Heart left ventricle (tissue), 16 donors: ENCODE measurements around the gene WDSUB1. TPM values are rescaled to one million over a fixed set of nuclear protein-coding genes. Genes with fewer than 3 reads are reported as not detected.

ENCODE experiments used
- ATAC-seq, 4 donors: fragments of 200-7000 bp; cut with Tn5 transposase; one replicate each; pipeline ENCODE4 v1.9.1; 2020 to 2022; ENCODE audit warnings: moderate library complexity in 4 of 4, mild to moderate bottlenecking in 3 of 4, moderate number of reproducible peaks in 1 of 4
- DNase-seq, 5 donors: peaks; one replicate each; pipeline ENCODE4 v3.0.0-alpha.2; 2020
- H3K27ac ChIP-seq, 12 donors: fragments of 200-600 bp; sonication (generic) in 4 of 12; one replicate each; pipeline versions ENCODE4 v1.5.0 to v1.8.0; 2016 to 2022; ENCODE audit warnings: mild to moderate bottlenecking in 2 of 12
- H3K27me3 ChIP-seq, 9 donors: fragments of 200-600 bp; sonication (generic) in 2 of 9; one replicate each; pipeline versions ENCODE4 v1.5.1 to v1.8.0; 2016 to 2022; ENCODE audit warnings: mild to moderate bottlenecking in 3 of 9
- H3K36me3 ChIP-seq, 9 donors: fragments of 200-600 bp; sonication (generic) in 2 of 9; one replicate each; pipeline versions ENCODE4 v1.5.0 to v1.8.0; 2018 to 2022; ENCODE audit warnings: mild to moderate bottlenecking in 2 of 9
- H3K4me1 ChIP-seq, 12 donors: fragments of 200-600 bp; sonication (generic) in 4 of 12; one replicate each; pipeline versions ENCODE4 v1.5.0 to v1.8.0; 2016 to 2022; ENCODE audit warnings: mild to moderate bottlenecking in 3 of 12
- H3K4me3 ChIP-seq, 12 donors: fragments of 200-600 bp; sonication (generic) in 4 of 12; one replicate each; pipeline versions ENCODE4 v1.5.0 to v1.8.0; 2017 to 2022; ENCODE audit warnings: mild to moderate bottlenecking in 9 of 12, moderate library complexity in 4 of 12
- H3K9me3 ChIP-seq, 12 donors: fragments of 200-600 bp; sonication (generic) in 4 of 12; one replicate each; pipeline versions ENCODE4 v1.5.0 to v1.8.0; 2016 to 2022; ENCODE audit warnings: mild to moderate bottlenecking in 1 of 12
- POLR2A ChIP-seq, 2 donors: fragments of 450-650 bp; IDR thresholded peaks; one replicate each; pipeline ENCODE4 v1.6.1; 2017; ENCODE audit warnings: antibody characterized with exemption in 2 of 2, mild to moderate bottlenecking in 2 of 2, moderate library complexity in 2 of 2
- WGBS, 4 donors: extraction: QIAGEN DNeasy Blood & Tissue Kit in 2 of 4; methylation state at CpG; one replicate each; pipeline versions ENCODE4 v1.1.5 to v1.1.7; 2013 to 2018; 5-methylcytosine and 5-hydroxymethylcytosine counted together
- intact Hi-C, 10 donors: fragments of 100-400 bp; cut with DNase I; formaldehyde crosslinking; loops; one replicate each; pipeline versions ENCODE4 v1.11.1 to v1.14.2; 2022
- polyA plus RNA-seq, 2 donors: library from polyadenylated mRNA; stranded (reverse); fragments of 200-250 nt; gene quantifications; one replicate each; pipeline ENCODE4 v1.2.3, GENCODE V29; 2013
- total RNA-seq, 9 donors: library from RNA; depleted of rRNA in 2 of 9; stranded (reverse); fragments of >200 nt in 2 of 9; fragmentation: NEBNext Ultra II Directional in 3 of 9; extraction: Animal tissue kit (Norgen Biotek cat#: 25700) in 3 of 9; gene quantifications; one replicate each; pipeline versions ENCODE4 v1.1.0 to v1.2.4, GENCODE V29; 2016 to 2023
- TF ChIP-seq, protein P1 (sequence below), 12 donors: fragments of 200-600 bp; sonication (generic) in 4 of 12; IDR thresholded peaks; one replicate each; pipeline versions ENCODE4 v1.5.0 to v1.8.0; 2018 to 2022; ENCODE audit warnings: antibody characterized with exemption in 12 of 12, mild to moderate bottlenecking in 5 of 12
- donor health status: ischemic (EF 13 %, LVEDD 7.1; RV severe dilation, severe dysfunction).
- donor health status: healthy with polysubstance abuse.
- donor health status: DM: no; HTN: yes; CAD: no.
- donor health status: DM: no; HTN: no; CAD: no.
- donor health status: ischemic (EF 25% LVEDD 6.9; RV normal size, moderate dysfunction).
- donor health status: ischemic (EF 25% LVEDD 5.7; RV mildly dilated, moderate dysfunction).
- donor health status: healthy.
- donor health status: DM: yes; HTN: yes; CAD: no.
- donor health status: ischemic (EF 35%, LVEDD 5.7; RV mildly dilated, moderate dysfunction).
- donor health status: nonischemic (EF 11% LVEDD 7.7; RV severe dilation, severe dysfunction).
- donor health status: DM: yes; HTN: yes; CAD: no.
- donor health status: PGD.
- donor health status: ischemic (EF 29% LVEDD 5.4; RV normal size, mild dysfunction).
- donor health status: nonischemic (EF 23%, LVEDD 6.1; RV moderate dilation, normal function).

Gene WDSUB1
- total and polyA plus RNA-seq, 11 donors: 5.1 to 12.4 (median 8.0) TPM

DNA sequence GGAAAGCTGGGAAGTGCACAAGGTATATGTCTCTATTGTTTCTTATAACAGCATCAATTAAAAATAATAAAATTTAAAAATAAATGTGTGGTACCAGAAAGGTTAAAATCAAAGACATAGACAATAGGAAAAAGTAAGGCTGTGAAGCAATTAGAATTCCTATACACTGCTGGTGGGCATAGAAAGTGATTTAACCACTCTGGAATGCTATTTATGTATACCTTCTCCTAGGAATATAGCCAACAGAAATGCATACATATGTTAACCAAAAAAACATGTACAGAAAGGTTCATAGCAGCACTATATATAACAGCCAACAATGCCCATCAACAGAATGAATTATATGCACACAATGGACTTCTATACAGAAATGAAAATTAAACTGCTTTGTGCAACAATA is 43.0 kb downstream of the WDSUB1 start:
- H3K36me3 ChIP-seq: peaks cover 0 to 88% (median 48%) of the 10 kb centered on the region in 9 donors
- peaks cover 0 to 7% (median 0%) of the 10 kb centered on the region in 12 donors for H3K4me1 ChIP-seq
- intact Hi-C loops: no loop called here
- H3K4me3 ChIP-seq: no peak overlapping the region
- ATAC-seq: no peak
- peaks cover 0 to 14% (median 2%) of the 10 kb centered on the region in 12 donors for H3K9me3 ChIP-seq
- TF ChIP-seq, protein P1, sequence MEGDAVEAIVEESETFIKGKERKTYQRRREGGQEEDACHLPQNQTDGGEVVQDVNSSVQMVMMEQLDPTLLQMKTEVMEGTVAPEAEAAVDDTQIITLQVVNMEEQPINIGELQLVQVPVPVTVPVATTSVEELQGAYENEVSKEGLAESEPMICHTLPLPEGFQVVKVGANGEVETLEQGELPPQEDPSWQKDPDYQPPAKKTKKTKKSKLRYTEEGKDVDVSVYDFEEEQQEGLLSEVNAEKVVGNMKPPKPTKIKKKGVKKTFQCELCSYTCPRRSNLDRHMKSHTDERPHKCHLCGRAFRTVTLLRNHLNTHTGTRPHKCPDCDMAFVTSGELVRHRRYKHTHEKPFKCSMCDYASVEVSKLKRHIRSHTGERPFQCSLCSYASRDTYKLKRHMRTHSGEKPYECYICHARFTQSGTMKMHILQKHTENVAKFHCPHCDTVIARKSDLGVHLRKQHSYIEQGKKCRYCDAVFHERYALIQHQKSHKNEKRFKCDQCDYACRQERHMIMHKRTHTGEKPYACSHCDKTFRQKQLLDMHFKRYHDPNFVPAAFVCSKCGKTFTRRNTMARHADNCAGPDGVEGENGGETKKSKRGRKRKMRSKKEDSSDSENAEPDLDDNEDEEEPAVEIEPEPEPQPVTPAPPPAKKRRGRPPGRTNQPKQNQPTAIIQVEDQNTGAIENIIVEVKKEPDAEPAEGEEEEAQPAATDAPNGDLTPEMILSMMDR (IDR thresholded peaks at IDR 0.05): no peak
- no peak for TF ChIP-seq POLR2A (IDR thresholded peaks at IDR 0.05)
- H3K27ac ChIP-seq: no peak overlapping the region
- no peak for DNase-seq
- no peaks in the 10 kb centered on the region for H3K27me3 ChIP-seq

DNA sequence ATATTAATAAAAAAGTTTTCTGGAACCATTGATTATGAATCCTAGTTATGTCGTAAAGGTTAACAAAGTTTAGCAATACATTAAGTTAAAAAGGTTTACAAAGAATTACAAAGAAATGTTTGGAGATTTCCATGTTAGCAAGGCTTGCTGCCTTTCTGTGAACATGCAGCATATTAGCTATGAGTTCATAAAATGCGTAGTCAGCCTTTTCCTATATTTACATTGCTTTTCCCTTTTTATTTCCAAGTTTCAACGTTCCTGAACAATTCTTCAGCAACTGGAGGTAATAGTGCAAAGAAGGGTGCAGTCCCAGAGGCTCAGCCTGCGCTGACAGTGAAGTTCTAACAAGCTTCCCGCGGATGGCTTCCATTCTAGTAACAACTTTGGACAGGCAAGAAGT is 51.6 kb downstream of the WDSUB1 start:
- Histone ChIP-seq H3K4me3 (no peak overlapping the region), H3K27me3 (no peaks in the 10 kb centered on the region), H3K4me1 (peaks cover 0 to 18% (median 13%) of the 10 kb centered on the region in 12 donors), H3K27ac (no peak overlapping the region), H3K36me3 (peaks cover 0 to 90% (median 68%) of the 10 kb centered on the region in 9 donors), H3K9me3 (no peaks in the 10 kb centered on the region)
- 88 to 92% (median 90%) methylated on average over 6 of the region's 6 CpGs for WGBS, 4 donors
- intact Hi-C loops: no loop called here
- DNase-seq (no peak), ATAC-seq (no peak)
- TF ChIP-seq, protein P1 (IDR thresholded peaks at IDR 0.05): no peak
- TF ChIP-seq POLR2A (IDR thresholded peaks at IDR 0.05): no peak

DNA sequence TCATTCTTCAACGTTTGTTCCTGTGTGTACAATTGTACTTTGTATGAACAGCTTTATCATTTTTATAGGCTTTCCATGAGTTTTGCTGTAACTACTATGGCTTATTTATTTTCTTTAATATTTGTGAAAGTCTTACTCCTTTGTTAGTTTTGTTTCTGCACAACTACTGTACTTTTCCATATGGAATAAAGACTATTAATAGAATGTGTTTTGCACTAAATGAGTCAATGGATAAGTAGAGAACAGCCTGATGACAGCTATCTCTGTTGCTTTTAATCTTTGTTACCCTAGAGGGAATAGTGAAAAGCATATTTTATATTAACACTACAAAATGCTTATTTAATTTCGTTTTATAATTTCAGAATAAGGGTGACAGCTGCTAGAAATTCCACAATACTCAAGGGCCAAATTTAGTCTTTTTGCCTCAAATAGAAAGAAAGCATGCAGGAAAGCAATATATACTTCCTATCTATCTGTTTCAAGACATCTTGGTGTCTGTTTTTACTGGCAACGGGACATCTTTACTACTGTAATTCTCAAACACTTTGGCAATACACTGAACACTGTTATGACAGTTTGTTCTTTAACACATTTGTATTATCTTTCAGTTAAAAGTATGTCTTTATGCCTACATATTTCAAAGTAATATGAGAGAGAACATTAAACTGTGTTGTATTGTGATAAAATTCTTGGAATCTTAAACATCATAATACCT is 53.9 kb downstream of the WDSUB1 start:
- Histone ChIP-seq H3K4me1 (peaks cover 0 to 35% (median 14%) of the 10 kb centered on the region in 12 donors), H3K27me3 (no peaks in the 10 kb centered on the region), H3K9me3 (no peaks in the 10 kb centered on the region), H3K36me3 (peaks cover 0 to 90% (median 61%) of the 10 kb centered on the region in 9 donors), H3K4me3 (no peak overlapping the region), H3K27ac (peak overlapping the region in 8 of 12 donors; percentile 2 to 51 (median 12))
- 6 to 18% (median 16%) methylated on average over 3 of the region's 3 CpGs for WGBS, 4 donors
- TF ChIP-seq POLR2A (IDR thresholded peaks at IDR 0.05): no peak
- TF ChIP-seq, protein P1 (IDR thresholded peaks at IDR 0.05): no peak
- DNase-seq: no peak
- intact Hi-C loops: loop anchor here in 1 of 10 donors (1.0 kb wide), 1 partner anchor 8 kb away; no protein-coding TSS in a partner anchor
- peak in 2 of 4 donors; percentile 37 to 50 for ATAC-seq

DNA sequence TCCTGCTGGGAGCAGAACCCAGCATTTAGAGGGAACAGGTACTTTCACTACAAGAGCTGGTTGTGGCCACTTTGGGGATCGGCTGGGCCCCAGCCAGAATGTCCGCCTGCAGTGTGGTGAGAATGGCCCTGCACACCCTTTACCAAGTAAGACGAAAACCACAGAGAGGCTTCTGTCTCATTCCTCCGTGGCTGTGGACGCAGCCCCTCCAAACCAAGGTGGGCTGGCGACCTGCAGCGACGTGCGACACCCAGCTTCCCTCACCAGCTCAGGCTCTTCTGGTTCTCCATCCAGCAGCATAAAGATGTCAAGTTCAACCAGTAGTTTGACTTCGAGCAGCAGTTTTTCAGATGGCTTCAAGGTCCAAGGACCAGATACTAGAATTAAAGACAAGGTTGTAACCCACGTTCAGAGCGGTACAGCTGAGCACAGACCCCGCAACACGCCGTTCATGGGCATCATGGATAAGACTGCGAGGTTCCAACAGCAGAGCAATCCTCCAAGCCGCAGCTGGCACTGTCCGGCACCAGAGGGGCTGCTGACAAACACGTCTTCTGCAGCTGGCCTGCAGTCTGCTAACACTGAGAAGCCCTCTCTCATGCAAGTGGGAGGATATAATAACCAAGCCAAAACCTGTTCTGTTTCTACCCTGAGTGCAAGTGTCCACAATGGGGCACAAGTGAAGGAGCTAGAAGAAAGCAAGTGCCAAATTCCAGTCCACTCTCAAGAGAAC is 56.2 kb downstream of the WDSUB1 start:
- 90 to 95% (median 94%) methylated on average over 19 of the region's 19 CpGs for WGBS, 4 donors

More for the DNA sequence above, 56.2 kb downstream of the WDSUB1 start:
- H3K9me3 ChIP-seq: no peaks in the 10 kb centered on the region
- no peak overlapping the region for H3K4me3 ChIP-seq
- H3K27me3 ChIP-seq: no peaks in the 10 kb centered on the region
- DNase-seq (no peak), ATAC-seq (peak in 1 of 4 donors; percentile 25)
- peak overlapping the region in 1 of 12 donors; percentile 25 for H3K27ac ChIP-seq
- H3K4me1 ChIP-seq: peaks cover 0 to 56% (median 21%) of the 10 kb centered on the region in 12 donors
- intact Hi-C loops: no loop called here
- H3K36me3 ChIP-seq: peaks cover 0 to 87% (median 47%) of the 10 kb centered on the region in 9 donors
- TF ChIP-seq, protein P1 (IDR thresholded peaks at IDR 0.05): no peak
- TF ChIP-seq POLR2A (IDR thresholded peaks at IDR 0.05): no peak
